ENCODE results near the gene CMYA5.

- TF ChIP-seq, protein P1, sequence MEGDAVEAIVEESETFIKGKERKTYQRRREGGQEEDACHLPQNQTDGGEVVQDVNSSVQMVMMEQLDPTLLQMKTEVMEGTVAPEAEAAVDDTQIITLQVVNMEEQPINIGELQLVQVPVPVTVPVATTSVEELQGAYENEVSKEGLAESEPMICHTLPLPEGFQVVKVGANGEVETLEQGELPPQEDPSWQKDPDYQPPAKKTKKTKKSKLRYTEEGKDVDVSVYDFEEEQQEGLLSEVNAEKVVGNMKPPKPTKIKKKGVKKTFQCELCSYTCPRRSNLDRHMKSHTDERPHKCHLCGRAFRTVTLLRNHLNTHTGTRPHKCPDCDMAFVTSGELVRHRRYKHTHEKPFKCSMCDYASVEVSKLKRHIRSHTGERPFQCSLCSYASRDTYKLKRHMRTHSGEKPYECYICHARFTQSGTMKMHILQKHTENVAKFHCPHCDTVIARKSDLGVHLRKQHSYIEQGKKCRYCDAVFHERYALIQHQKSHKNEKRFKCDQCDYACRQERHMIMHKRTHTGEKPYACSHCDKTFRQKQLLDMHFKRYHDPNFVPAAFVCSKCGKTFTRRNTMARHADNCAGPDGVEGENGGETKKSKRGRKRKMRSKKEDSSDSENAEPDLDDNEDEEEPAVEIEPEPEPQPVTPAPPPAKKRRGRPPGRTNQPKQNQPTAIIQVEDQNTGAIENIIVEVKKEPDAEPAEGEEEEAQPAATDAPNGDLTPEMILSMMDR (IDR thresholded peaks at IDR 0.05) = no peak
- TF ChIP-seq POLR2A (IDR thresholded peaks at IDR 0.05) = no peak
Observed at GRCh38 chr5:79694183-79694582, 4.5 kb downstream of the CMYA5 start.
